Nephron progenitor cell (in vitro differentiated cells): ENCODE results near the gene CFAP77.
A peak's percentile ranks its signal among the peaks of the same experiment; 100 is the strongest.

ENCODE experiments used
- DNase-seq: peaks from one replicate; pipeline ENCODE4 v3.0.0; 2021
- H3K27ac Mint-ChIP-seq: 2 replicates; pipeline ENCODE4 v1.8.0; 2021; ENCODE audit warnings: mild to moderate bottlenecking, moderate library complexity, mixed read lengths
- H3K27me3 Mint-ChIP-seq: 2 replicates; pipeline ENCODE4 v1.8.0; 2021; ENCODE audit warnings: mild to moderate bottlenecking, low read depth, mixed read lengths; ENCODE audit not compliant: poor library complexity
- H3K36me3 Mint-ChIP-seq: 2 replicates; pipeline ENCODE4 v1.8.0; 2021; ENCODE audit warnings: low read depth, mixed read lengths
- H3K4me1 Mint-ChIP-seq: 2 replicates; pipeline ENCODE4 v1.8.0; 2021; ENCODE audit warnings: mixed read lengths
- H3K4me3 Mint-ChIP-seq: 2 replicates; pipeline ENCODE4 v1.8.0; 2021; ENCODE audit warnings: mild to moderate bottlenecking, moderate library complexity, mixed read lengths
- H3K9me3 Mint-ChIP-seq: 2 replicates; pipeline ENCODE4 v1.8.0; 2021; ENCODE audit warnings: mild to moderate bottlenecking, moderate library complexity, mixed read lengths
- CTCF ChIP-seq: fragments of 200-600 bp; sonication (generic); IDR thresholded peaks from 2 replicates; pipeline ENCODE4 v1.5.0; 2021; ENCODE audit warnings: antibody characterized with exemption

The CFAP77 gene

GRCh38 chr9:132383462-132383883 lies 26.5 kb upstream of the CFAP77 start:
- Mint-ChIP-seq H3K27ac (no peak overlapping the region), H3K36me3 (peaks cover 52% of the 10 kb centered on the region), H3K4me1 (no peaks in the 10 kb centered on the region), H3K4me3 (no peak overlapping the region), H3K9me3 (no peaks in the 10 kb centered on the region), H3K27me3 (no peaks in the 10 kb centered on the region)
- no peak for DNase-seq
- TF ChIP-seq CTCF = no peak

- DNase-seq = no peak
- no peaks in the 10 kb centered on the region for H3K4me1 Mint-ChIP-seq
- H3K27ac Mint-ChIP-seq = no peak overlapping the region
- no peak overlapping the region for H3K4me3 Mint-ChIP-seq
- H3K9me3 Mint-ChIP-seq = no peaks in the 10 kb centered on the region
- no peaks in the 10 kb centered on the region for H3K27me3 Mint-ChIP-seq
- H3K36me3 Mint-ChIP-seq = peaks cover 54% of the 10 kb centered on the region
- TF ChIP-seq CTCF = no peak
Observed at GRCh38 chr9:132384376-132384775, 25.6 kb upstream of the CFAP77 start.

GRCh38 chr9:132387133-132387532 lies 22.9 kb upstream of the CFAP77 start:
- H3K36me3 Mint-ChIP-seq = peaks cover 73% of the 10 kb centered on the region

GRCh38 chr9:132390966-132391365 lies 19.0 kb upstream of the CFAP77 start:
- H3K4me3 Mint-ChIP-seq = no peak overlapping the region
- peaks cover 4% of the 10 kb centered on the region for H3K27me3 Mint-ChIP-seq
- no peak for TF ChIP-seq CTCF
- H3K4me1 Mint-ChIP-seq = peaks cover 27% of the 10 kb centered on the region
- H3K36me3 Mint-ChIP-seq = peaks cover 78% of the 10 kb centered on the region
- DNase-seq = no peak
- H3K27ac Mint-ChIP-seq = peak overlapping the region; percentile 88
- no peaks in the 10 kb centered on the region for H3K9me3 Mint-ChIP-seq

More at GRCh38 chr9:132387133-132387532, 22.9 kb upstream of the CFAP77 start:
- H3K9me3 Mint-ChIP-seq = no peaks in the 10 kb centered on the region
- no peak overlapping the region for H3K27ac Mint-ChIP-seq
- no peak overlapping the region for H3K4me3 Mint-ChIP-seq
- no peak for DNase-seq
- TF ChIP-seq CTCF = no peak
- peaks cover 11% of the 10 kb centered on the region for H3K4me1 Mint-ChIP-seq
- H3K27me3 Mint-ChIP-seq = peaks cover 4% of the 10 kb centered on the region

GRCh38 chr9:132391449-132391848 lies 18.6 kb upstream of the CFAP77 start:
- DNase-seq = no peak
- Mint-ChIP-seq H3K4me3 (no peak overlapping the region), H3K27me3 (peaks cover 4% of the 10 kb centered on the region), H3K36me3 (peaks cover 78% of the 10 kb centered on the region), H3K9me3 (no peaks in the 10 kb centered on the region), H3K27ac (peak overlapping the region; percentile 88), H3K4me1 (peaks cover 32% of the 10 kb centered on the region)
- no peak for TF ChIP-seq CTCF

- no peaks in the 10 kb centered on the region for H3K9me3 Mint-ChIP-seq
- peaks cover 4% of the 10 kb centered on the region for H3K27me3 Mint-ChIP-seq
- DNase-seq = no peak
- no peak for TF ChIP-seq CTCF
- peak overlapping the region; percentile 72 for H3K27ac Mint-ChIP-seq
- peak overlapping the region; percentile 15 for H3K4me3 Mint-ChIP-seq
- H3K36me3 Mint-ChIP-seq = peaks cover 82% of the 10 kb centered on the region
- H3K4me1 Mint-ChIP-seq = peaks cover 38% of the 10 kb centered on the region
Observed at GRCh38 chr9:132395560-132395959, 14.5 kb upstream of the CFAP77 start.
